NCI-H446 treated with DMSO at 0.1 percent for 48 hours (cell line): ENCODE results near the gene CD96.

Experiments
- DNase-seq: peaks from one replicate; lab custom pipeline; 2025; lab: John Stamatoyannopoulos, UW

CD96 gene

GRCh38 chr3:111594781-111595180, 52.8 kb downstream of the CD96 start:
- DNase-seq: no peak

DNA sequence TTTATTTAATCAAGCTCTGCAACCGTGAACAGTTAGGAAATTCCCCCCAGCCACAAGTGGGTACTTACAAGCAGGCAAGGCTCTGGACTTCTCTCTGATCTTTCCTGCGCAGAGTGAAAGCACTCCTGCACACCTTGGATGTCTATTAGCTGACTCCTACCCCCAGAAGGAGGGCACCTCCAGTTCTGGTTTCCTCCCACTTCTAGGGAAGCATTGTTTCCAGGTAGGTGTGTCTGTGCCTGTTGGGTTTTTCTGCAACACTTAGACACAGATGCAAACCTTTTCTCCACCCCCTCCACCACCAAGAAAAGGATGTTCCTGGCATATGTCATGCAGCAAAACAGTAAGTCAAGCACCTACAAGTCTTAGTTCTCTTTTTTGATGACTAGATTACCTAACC, 53.2 kb downstream of the CD96 start, which contains the start of gene ZBED2:
Gene ZBED2 (minus strand): TSS at position 115 of the 400 bp plus-strand sequence. CDS start 1,145 bp downstream, outside the sequence.
- DNase-seq: no peak

DNA sequence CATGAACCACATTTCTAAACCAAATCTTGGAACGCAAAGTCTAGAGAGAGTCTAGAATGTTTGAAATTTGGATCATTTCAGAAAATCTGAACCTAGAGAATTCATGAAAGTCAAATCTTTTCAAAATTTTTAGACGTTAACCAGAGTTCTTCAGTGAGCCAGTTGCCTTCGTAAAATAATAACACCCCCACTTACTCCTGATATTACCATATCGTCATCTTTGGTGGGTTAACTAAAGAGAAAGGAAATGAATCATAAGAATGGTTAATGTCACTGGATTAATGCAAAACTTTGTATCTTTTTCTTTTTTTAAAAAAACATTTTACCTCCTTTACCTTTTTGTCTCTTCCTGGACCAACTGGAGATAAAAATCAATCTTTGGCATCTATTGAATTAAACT, 54.3 kb downstream of the CD96 start:
- no peak for DNase-seq

DNA sequence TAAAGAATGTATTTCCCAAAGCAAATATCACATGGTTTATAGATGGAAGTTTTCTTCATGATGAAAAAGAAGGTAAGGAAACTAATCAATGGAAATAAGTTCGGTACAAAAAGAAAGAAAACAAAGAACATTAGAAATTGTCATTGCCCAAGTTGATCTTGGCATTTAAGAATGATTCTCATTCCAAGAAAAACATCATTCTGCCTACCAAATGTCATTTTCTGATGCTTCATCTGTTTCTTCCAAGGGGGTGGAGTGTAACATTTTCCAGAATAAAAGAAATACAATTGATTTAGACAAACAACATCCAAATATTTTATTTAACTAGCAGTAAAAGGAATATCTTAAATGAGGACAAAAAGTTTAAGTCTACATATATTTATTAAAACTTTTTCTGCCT, 56.1 kb downstream of the CD96 start:
- DNase-seq: no peak

- no peak for DNase-seq
Measured at GRCh38 chr3:111598552-111598951, 56.6 kb downstream of the CD96 start.

DNA sequence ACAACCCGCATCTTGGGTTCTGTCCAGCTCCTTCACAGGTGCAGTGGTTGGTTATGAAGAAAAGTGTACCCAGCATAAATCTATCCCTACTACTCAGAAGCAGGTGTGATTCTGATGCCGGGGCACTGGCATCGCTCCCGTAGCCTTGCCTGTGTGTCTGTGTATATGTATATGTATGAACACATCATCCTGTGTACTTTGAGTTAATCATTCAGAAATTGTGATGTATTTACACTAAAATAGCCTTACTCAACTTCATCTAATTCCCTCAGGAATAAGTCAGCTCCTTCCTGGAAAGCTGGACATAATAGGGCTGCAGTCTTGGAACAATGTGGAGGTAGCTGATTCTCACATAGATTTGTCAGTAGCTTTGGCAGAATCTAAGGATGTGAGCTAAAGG, 59.8 kb downstream of the CD96 start:
- no peak for DNase-seq

DNA sequence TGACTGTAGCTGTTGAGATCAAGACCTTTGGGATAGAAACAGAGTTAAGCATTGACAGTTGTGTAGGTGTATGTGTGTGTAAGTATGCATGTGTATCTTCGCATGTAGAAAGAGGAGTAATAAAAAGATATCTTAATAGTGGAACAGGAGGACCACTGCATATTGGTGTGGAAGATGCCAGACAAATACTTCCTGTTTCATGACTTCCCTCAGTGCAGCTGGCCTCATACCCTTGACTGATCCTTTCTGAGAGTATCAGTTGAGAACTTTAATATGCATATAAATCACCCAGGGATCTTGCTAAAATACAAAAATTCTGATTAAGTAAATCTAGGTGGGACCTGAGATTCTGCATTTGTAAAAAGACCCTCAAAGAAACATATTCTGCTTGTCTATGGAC, 61.7 kb downstream of the CD96 start:
- DNase-seq: no peak

- no peak for DNase-seq
Measured at GRCh38 chr3:111604119-111604518, 62.1 kb downstream of the CD96 start.

DNA sequence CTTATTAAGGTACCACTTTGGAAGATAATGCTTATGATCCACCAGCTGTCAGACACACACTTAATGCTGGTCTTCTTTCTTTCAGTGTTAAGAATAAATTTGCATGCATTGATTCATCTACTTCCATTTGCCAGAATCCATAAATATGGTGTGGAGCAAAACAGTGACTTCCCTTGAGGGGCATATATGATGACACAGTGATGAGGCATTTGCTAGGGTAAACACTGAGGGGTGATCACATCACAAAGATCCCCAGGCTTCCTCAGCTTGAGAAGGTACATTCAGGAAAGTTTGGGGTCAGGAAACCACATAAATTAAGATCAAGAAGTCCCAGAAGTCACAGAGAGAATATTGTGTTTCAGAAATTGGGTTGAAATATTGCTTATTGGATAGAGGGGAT, 63.0 kb downstream of the CD96 start:
- no peak for DNase-seq

DNA sequence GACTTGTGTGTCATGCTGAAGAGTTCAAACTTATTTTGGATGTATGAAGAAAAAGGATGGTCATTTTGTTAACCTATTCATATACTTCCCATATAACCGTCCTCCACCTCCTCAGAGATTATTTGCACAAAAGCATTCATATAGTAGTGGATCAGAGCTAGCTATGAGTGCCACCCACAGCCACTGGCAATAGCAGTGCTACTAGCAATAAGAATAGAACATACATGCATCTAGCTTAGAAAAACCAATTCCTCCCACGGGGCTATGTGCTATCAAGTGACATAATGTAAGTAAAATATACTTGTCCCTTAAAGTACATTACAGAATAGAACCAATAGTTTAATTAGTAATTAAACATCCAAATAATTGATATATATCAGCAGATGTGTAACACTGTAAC, 63.5 kb downstream of the CD96 start:
- DNase-seq: no peak

DNA sequence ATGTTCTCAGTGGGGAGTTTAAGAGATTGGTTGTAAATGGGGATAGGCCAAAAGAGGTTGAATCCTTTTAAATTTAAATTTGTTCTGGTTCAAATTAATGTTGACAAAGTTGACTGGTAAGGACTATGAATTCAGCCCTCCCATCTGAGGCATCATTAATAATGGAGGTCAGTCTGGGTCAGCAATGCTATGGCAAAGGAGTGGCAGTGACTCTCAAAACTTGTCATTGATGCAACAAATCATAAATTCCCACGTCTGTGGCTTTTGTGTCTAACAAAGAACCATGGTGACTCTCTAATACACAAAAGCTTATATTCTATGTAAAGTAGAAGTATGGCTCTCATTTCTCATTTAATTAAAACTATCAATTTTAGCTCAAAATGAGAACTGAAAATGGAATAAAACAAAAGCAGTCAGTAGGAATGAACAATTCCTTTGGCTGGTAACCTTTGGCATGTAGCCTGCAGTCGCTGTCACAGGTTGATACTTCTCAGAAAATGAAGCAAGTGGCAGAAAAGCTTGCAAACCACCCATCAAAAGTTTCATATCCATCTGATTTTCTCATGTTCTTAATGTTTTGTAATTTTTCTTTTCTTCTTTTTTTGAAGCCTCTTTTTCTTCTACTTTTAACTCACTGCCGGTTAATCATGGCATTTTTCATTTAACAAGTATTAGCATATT, 65.4 kb downstream of the CD96 start:
- no peak for DNase-seq

GRCh38 chr3:111608383-111608782, 66.4 kb downstream of the CD96 start:
- DNase-seq: no peak

DNA sequence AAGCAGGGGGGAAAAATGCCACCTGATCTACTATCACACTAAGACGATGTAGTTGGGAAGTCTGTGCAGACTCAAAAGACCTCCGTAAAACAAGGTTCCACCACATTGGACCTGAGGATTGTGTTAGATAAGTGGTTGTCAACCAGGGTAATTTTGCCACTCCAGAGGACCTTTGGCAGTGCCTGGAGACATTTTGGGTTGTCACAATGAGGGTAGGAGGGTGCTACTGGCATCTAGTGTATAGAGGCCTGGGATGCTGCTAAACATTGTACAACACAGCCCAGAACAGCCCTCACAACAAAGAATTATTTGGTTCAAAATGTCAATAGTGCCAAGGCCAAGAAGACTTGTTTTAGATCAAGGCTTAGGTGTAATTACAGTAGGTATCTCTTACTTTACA, 67.7 kb downstream of the CD96 start:
- DNase-seq: no peak

- no peak for DNase-seq
Measured at GRCh38 chr3:111610189-111610588, 68.2 kb downstream of the CD96 start.

DNA sequence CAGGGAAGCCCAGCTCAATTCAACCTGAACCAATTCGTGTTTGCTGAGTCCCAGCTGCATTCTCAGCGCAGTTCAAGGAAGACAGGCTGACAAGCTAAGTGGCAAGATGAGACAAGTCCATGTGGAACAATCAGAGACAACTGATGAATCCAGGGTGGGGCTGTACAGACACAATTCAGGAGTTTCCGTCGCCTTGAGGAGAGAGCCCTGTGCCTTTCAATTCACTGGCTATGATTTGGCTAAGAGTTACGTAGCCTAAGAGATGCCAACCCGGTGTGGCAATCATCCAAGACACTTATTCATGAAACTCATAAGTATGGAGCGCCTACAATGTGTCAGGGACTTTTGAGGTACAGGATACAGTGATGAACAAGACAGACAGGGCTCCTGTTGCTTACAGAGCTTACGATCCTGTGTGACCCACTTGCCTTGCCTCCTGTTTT, 68.6 kb downstream of the CD96 start:
- DNase-seq: no peak

DNA sequence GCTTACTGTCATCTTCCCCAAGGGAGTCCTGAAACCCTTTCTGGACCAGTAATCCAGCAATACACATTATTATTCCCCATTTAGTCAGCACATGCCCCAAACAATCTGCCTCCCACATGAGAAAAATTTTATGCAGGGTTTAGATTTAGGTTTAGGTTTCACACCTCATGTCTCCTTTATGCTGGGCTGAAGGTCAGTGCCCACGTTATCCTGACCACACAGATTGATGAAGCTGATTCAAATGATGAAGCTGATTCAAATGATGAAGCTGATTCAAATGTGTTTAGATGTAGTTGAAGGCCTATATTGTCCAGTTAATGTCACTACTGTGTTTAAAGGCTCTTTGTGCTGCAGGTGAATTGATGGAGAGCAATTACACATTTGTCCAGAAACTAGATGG, 71.3 kb downstream of the CD96 start:
- DNase-seq: no peak

- no peak for DNase-seq
Measured at GRCh38 chr3:111615880-111616279, 73.9 kb downstream of the CD96 start.

DNA sequence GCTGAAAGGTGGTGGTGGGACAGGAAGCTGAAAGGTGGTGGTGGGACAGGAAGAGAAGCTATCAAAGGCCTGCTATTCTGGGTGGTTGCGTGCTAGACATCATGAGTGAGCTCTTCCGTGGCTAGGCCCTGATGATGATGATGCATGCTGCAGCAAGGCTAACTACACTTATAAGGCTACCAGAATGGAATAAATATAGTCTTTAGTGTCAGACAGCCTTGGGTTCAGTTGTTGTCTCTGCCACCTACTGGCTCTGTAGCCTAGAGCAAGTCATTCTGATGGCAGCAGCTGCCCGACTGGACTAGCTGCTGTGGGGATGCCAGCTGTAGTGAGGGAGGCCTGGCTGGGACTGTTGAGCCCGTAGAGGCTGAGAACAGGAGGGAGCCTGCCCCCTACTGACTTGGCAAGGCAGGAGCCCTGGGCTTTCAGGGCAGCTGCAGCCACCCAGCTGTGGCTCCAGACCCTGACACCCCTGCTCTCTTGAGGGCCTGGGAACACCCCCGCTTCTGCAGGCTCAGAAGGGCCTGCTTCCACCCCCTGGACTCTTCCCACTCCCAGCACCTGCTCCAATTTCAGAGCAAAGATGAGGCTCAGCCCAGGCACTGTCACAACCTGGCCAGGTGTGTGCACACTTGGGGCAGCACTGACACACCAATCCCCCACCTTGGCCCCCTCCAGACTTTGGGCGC, 74.6 kb downstream of the CD96 start:
- no peak for DNase-seq

DNA sequence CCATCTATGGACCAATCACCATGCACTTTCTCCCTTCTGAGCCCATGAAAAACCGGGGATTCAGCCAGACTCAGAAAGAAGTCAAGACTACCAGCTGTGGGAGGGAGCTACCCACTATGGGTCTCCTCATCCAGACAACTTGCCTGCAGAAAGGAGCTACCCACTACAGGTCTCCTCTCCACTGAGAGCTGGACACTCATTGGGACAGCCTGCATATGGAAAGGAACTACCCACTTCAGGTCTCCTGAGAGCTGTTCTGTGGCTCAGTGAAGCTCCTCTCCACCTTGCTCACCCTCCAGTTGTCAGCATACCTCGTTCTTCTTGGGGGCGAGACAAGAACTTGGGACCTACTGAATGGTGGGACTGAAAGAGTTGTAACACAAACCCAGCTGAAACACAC, 75.4 kb downstream of the CD96 start:
- DNase-seq: no peak

- no peak for DNase-seq
Measured at GRCh38 chr3:111617912-111618601, 76.1 kb downstream of the CD96 start.

DNA sequence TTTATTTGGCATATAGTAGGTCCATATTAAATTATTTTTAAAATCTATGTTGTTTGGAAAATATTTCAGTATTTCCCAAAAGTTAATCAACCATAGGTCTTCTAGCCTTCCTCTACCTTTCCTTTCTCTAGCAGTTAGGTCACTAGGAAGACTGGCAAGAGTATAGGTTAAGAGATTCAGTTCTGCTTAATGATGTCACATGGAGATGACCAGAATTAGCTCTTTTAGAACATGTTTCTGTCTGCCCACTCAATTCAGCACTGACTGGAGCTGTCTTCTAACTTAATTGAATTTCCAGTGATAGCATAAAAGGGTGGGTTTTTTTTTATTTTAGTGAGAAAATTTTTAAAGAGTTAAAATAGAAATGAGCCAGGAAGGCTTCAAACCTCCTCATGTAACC, 76.9 kb downstream of the CD96 start:
- DNase-seq: no peak

GRCh38 chr3:111619833-111620232, 77.8 kb downstream of the CD96 start:
- no peak for DNase-seq

GRCh38 chr3:111621535-111621934, 79.5 kb downstream of the CD96 start:
- DNase-seq: no peak
